Pancreas (tissue), 10 donors: ENCODE data around the gene TRAF3. TPM values are rescaled to one million over a fixed set of nuclear protein-coding genes. Genes with fewer than 3 reads are reported as not detected.

Experiments
- ATAC-seq, 4 donors: fragments of 200-7000 bp; cut with Tn5 transposase; one replicate each; pipeline versions ENCODE4 v1.8.0 to v1.9.1; 2020; ENCODE audit warnings: mild to moderate bottlenecking in 4 of 4, moderate library complexity in 4 of 4
- DNase-seq, 6 donors: peaks; one replicate each; pipeline ENCODE4 v3.0.0-alpha.2; 2020
- FAIRE-seq: peaks from 2 replicates; lab custom pipeline; 2012; peaks lifted over from hg19 to GRCh38; lab: Jason Lieb, UNC
- H3K27ac ChIP-seq, 4 donors: fragments of 200-600 bp; sonication (generic); 1 replicate in 3 of 4; 2 replicates in 1 of 4; pipeline versions ENCODE4 v1.5.0 to v1.8.0; 2020
- H3K27me3 ChIP-seq, 4 donors: fragments of 200-600 bp; one replicate each; pipeline ENCODE4 v1.8.0; 2021
- H3K36me3 ChIP-seq, 3 donors: fragments of 200-600 bp; sonication (generic) in 1 of 3; one replicate each; pipeline versions ENCODE4 v1.5.0 to v1.8.0; 2020 to 2021
- H3K4me1 ChIP-seq, 3 donors: fragments of 200-600 bp; one replicate each; pipeline ENCODE4 v1.8.0; 2021
- H3K4me3 ChIP-seq, 4 donors: fragments of 200-600 bp; sonication (generic) in 2 of 4; one replicate each; pipeline versions ENCODE4 v1.5.0 to v1.8.0; 2020 to 2021
- H3K9me3 ChIP-seq, 4 donors: fragments of 200-600 bp; one replicate each; pipeline ENCODE4 v1.8.0; 2021
- WGBS, 2 donors: extraction: QIAGEN DNeasy Blood & Tissue Kit; methylation state at CpG; one replicate each; pipeline ENCODE4 v1.1.7; 2013; 5-methylcytosine and 5-hydroxymethylcytosine counted together
- intact Hi-C, 3 donors: fragments of 100-400 bp; cut with DNase I; formaldehyde crosslinking; loops; one replicate each; pipeline versions ENCODE4 v1.11.1 to v1.14.2; 2022
- polyA plus RNA-seq, 2 donors: library from polyadenylated mRNA; stranded (reverse); fragments of 200-250 nt; gene quantifications; one replicate each; pipeline ENCODE4 v1.2.3, GENCODE V29; 2013
- total RNA-seq, 6 donors: library from RNA; stranded (reverse); fragmentation: NEBNext Ultra II Directional in 4 of 6; extraction: Animal tissue kit (Norgen Biotek cat#: 25700) in 4 of 6; gene quantifications; one replicate each; pipeline versions ENCODE4 v1.2.1 to v1.2.4, GENCODE V29; 2021 to 2023
- TF ChIP-seq, protein P1 (sequence below), 4 donors: fragments of 200-600 bp; sonication (generic) in 3 of 4; IDR thresholded peaks; one replicate each; pipeline versions ENCODE4 v1.5.0 to v1.8.0; 2021; ENCODE audit warnings: antibody characterized with exemption in 4 of 4
- donor health status: healthy with polysubstance abuse.
- donor health status: DM: no; HTN: no; CAD: no; lungs with moderate emphysema.
- donor health status: DM: no; HTN: no; CAD: no.
- donor health status: control.
- donor health status: control.
- donor health status: Bipolar disorder and iron deficiency.
- donor health status: DM: yes; HTN: yes; CAD: no.
- donor health status: DM: no; HTN: no; CAD: no.
- donor health status: DM: no; HTN: no; CAD: no.
- donor health status: DM: yes; HTN: yes; CAD: no.

TRAF3 gene
- total and polyA plus RNA-seq, 8 donors: 3.6 to 14.7 (median 6.1) TPM

DNA sequence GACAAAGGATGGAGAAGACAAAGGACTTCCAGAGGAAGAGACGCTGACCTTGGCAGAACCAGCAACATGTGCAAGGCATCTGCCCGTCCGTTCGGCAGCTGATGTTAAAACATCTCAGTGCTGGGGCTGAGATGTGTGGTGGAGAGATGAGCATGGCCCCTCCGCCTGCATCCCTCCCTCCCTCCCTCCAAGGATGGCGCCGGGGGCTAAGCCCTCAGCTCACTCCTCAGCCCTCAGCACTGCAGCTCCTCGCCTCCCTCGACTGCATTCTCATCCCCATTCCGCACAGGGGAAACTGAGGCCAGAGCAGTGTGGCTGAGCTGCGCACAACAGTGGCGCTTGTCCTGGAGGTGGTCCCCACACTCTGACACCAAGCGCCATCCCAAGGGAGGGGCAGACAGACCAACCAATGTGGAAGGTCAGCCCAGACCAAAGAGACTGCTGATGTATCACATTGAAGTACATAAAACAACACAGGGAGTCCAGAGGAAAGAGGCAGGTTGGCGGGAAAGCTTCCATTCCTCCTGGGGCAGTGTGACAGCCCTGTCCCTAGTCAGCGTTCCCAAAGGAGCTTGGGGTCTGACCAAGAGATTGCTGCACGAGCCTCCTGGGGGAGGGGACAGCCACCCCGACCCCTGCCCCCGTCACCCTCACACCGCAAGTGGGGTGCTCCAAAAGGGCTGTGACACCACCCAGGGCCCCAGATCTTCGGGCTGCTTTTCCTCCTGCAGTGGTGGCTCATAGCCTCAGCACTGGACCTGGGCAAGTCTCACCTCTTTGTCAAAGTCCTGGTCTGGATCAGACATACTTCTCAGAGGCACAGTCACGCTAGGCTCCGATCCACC, 160.3 kb downstream of the TRAF3 start:
- H3K4me1 ChIP-seq: no peaks in the 10 kb centered on the region
- WGBS, 2 donors: 94 to 95% methylated on average over 20 to 22 of the region's 22 CpGs
- no peak overlapping the region for H3K27ac ChIP-seq
- no peak overlapping the region for H3K4me3 ChIP-seq
- FAIRE-seq: no peak
- TF ChIP-seq, protein P1, sequence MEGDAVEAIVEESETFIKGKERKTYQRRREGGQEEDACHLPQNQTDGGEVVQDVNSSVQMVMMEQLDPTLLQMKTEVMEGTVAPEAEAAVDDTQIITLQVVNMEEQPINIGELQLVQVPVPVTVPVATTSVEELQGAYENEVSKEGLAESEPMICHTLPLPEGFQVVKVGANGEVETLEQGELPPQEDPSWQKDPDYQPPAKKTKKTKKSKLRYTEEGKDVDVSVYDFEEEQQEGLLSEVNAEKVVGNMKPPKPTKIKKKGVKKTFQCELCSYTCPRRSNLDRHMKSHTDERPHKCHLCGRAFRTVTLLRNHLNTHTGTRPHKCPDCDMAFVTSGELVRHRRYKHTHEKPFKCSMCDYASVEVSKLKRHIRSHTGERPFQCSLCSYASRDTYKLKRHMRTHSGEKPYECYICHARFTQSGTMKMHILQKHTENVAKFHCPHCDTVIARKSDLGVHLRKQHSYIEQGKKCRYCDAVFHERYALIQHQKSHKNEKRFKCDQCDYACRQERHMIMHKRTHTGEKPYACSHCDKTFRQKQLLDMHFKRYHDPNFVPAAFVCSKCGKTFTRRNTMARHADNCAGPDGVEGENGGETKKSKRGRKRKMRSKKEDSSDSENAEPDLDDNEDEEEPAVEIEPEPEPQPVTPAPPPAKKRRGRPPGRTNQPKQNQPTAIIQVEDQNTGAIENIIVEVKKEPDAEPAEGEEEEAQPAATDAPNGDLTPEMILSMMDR (IDR thresholded peaks at IDR 0.05): no peak
- H3K9me3 ChIP-seq: no peaks in the 10 kb centered on the region
- intact Hi-C loops: no loop called here
- H3K36me3 ChIP-seq: peaks cover 0 to 38% (median 0%) of the 10 kb centered on the region in 3 donors
- no peak for ATAC-seq
- peak in 1 of 6 donors; percentile 45 for DNase-seq
- H3K27me3 ChIP-seq: no peaks in the 10 kb centered on the region

GRCh38 chr14:102938191-102938590, 160.9 kb downstream of the TRAF3 start:
- FAIRE-seq (no peak), DNase-seq (peak in 1 of 6 donors; percentile 61)
- 92 to 97% methylated on average over 12 of the region's 12 CpGs for WGBS, 2 donors

DNA sequence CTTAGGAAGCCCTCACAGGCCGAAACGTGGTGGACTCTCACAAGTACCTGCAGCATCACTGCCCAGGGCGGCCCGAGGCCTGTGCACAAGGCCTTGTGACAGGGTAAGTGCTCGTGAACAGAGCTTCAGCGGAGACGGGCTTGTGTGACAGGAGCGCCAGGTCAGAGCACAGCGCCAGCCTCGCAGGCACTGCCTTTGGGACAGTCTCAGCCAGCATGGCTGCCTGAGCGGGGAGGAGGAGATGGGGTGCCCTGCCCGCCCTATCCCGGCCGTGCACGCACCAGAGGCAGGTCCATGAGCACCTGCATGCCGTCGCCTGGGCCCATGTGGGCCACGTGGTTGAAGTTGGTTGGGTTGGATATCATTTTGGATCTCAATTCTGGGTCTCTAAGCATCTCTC, 162.1 kb downstream of the TRAF3 start:
- ATAC-seq: no peak
- Histone ChIP-seq H3K27me3 (no peaks in the 10 kb centered on the region), H3K27ac (no peak overlapping the region), H3K9me3 (no peaks in the 10 kb centered on the region), H3K4me3 (no peak overlapping the region), H3K36me3 (peaks cover 0 to 53% (median 7%) of the 10 kb centered on the region in 3 donors), H3K4me1 (no peaks in the 10 kb centered on the region)
- peak in 1 of 6 donors; percentile 75 for DNase-seq
- 95% methylated on average over 18 of the region's 18 CpGs for WGBS, 2 donors
- intact Hi-C loops: no loop called here
- no peak for FAIRE-seq
- TF ChIP-seq, protein P1 (IDR thresholded peaks at IDR 0.05): no peak

More at GRCh38 chr14:102938191-102938590, 160.9 kb downstream of the TRAF3 start:
- Histone ChIP-seq H3K27ac (no peak overlapping the region), H3K27me3 (no peaks in the 10 kb centered on the region), H3K4me3 (no peak overlapping the region), H3K36me3 (peaks cover 0 to 42% (median 0%) of the 10 kb centered on the region in 3 donors), H3K9me3 (no peaks in the 10 kb centered on the region), H3K4me1 (no peaks in the 10 kb centered on the region)
- no peak for ATAC-seq
- TF ChIP-seq, protein P1 (IDR thresholded peaks at IDR 0.05): no peak
- intact Hi-C loops: no loop called here

- WGBS, 2 donors: 93 to 95% methylated on average over 43 of the region's 43 CpGs
- Histone ChIP-seq H3K4me3 (no peak overlapping the region), H3K27ac (no peak overlapping the region), H3K9me3 (no peaks in the 10 kb centered on the region), H3K36me3 (peaks cover 0 to 60% (median 8%) of the 10 kb centered on the region in 3 donors), H3K27me3 (no peaks in the 10 kb centered on the region), H3K4me1 (no peaks in the 10 kb centered on the region)
- intact Hi-C loops: no loop called here
- FAIRE-seq (no peak), ATAC-seq (peak in 1 of 4 donors; percentile 38), DNase-seq (peak in 1 of 6 donors; percentile 47)
- TF ChIP-seq, protein P1 (IDR thresholded peaks at IDR 0.05): no peak
Observed at GRCh38 chr14:102939820-102940561, 162.7 kb downstream of the TRAF3 start.
